Neural cell (in vitro differentiated cells): ENCODE results near the gene RPLP2. TPM values are rescaled to one million over a fixed set of nuclear protein-coding genes. Genes with fewer than 3 reads are reported as not detected.
A peak's percentile ranks its signal among the peaks of the same experiment; 100 is the strongest.

ENCODE experiments used
- H2AFZ ChIP-seq: fragments of 200-600, 300-800 bp; sonication (generic), shearing (Covaris generic); 2 replicates; pipeline ENCODE4 v1.6.0; 2014; ENCODE audit warnings: low read depth, mild to moderate bottlenecking, antibody characterized with exemption, low read length, moderate library complexity
- H3F3A ChIP-seq: fragments of 200-600 bp; shearing (Covaris generic); 2 replicates; pipeline ENCODE4 v1.6.1; 2016; ENCODE audit warnings: mild to moderate bottlenecking, moderate library complexity, mixed read lengths, antibody characterized with exemption, low read length; ENCODE audit not compliant: insufficient read depth, poor library complexity, severe bottlenecking
- H3K27ac ChIP-seq: fragments of 200-600, 300-800 bp; sonication (generic), shearing (Covaris generic); 2 replicates; pipeline ENCODE4 v1.5.1; 2014; ENCODE audit warnings: mild to moderate bottlenecking, low read length, moderate library complexity
- H3K27me3 ChIP-seq: fragments of 300-800, 200-600 bp; sonication (generic), shearing (Covaris generic); 2 replicates; pipeline ENCODE4 v1.6.0; 2014; ENCODE audit warnings: mild to moderate bottlenecking, low read depth, low read length, moderate library complexity; ENCODE audit not compliant: insufficient read depth
- H3K36me3 ChIP-seq: fragments of 300-800, 200-600 bp; sonication (generic), shearing (Covaris generic); 2 replicates; pipeline ENCODE4 v1.5.1; 2014; ENCODE audit warnings: mild to moderate bottlenecking, antibody characterized with exemption, low read length, moderate library complexity; ENCODE audit not compliant: insufficient read depth
- H3K4me2 ChIP-seq: fragments of 300-800, 200-600 bp; sonication (generic), shearing (Covaris generic); 2 replicates; pipeline ENCODE4 v1.6.0; 2014; ENCODE audit warnings: mild to moderate bottlenecking, low read length
- H3K4me3 ChIP-seq: fragments of 300-800, 200-600 bp; sonication (generic), shearing (Covaris generic); 2 replicates; pipeline ENCODE4 v1.5.1; 2014; ENCODE audit warnings: mild to moderate bottlenecking, low read length, moderate library complexity
- H3K79me2 ChIP-seq: fragments of 200-600 bp; shearing (Covaris generic); replicated peaks from 2 replicates; pipeline ENCODE4 v1.6.0; 2014; ENCODE audit warnings: mild to moderate bottlenecking, low read length, moderate library complexity; ENCODE audit not compliant: insufficient read depth
- H3K9ac ChIP-seq: fragments of 300-800, 200-600 bp; sonication (generic), shearing (Covaris generic); 2 replicates; pipeline ENCODE4 v1.6.1; 2016; ENCODE audit warnings: mild to moderate bottlenecking, low read length, mixed read lengths
- H3K9me2 ChIP-seq: fragments of 200-600 bp; shearing (Covaris generic); 2 replicates; pipeline ENCODE4 v1.6.1; 2016; ENCODE audit warnings: mild to moderate bottlenecking, low read length, mixed read lengths; ENCODE audit not compliant: insufficient read depth
- H3K9me3 ChIP-seq: fragments of 200-600, 300-800 bp; sonication (generic), shearing (Covaris generic); 2 replicates; pipeline ENCODE4 v1.6.1; 2016; ENCODE audit warnings: mild to moderate bottlenecking, mixed run types, low read length, moderate library complexity, mixed read lengths
- H4K20me1 ChIP-seq: fragments of 200-600 bp; shearing (Covaris generic); 2 replicates; pipeline ENCODE4 v1.6.1; 2016; ENCODE audit warnings: mild to moderate bottlenecking, mixed run types; ENCODE audit not compliant: insufficient read depth
- EP300 ChIP-seq: fragments of 450-650 bp; conservative IDR thresholded peaks from 2 replicates; pipeline ENCODE4 v1.6.1; 2014; ENCODE audit warnings: antibody characterized with exemption, mild to moderate bottlenecking, moderate library complexity; ENCODE audit not compliant: poor library complexity, severe bottlenecking
- EZH2 ChIP-seq: fragments of 200-600, 300-800 bp; shearing (Covaris generic), sonication (generic); IDR thresholded peaks from 2 replicates; pipeline ENCODE4 v1.6.1; 2014; ENCODE audit warnings: antibody characterized with exemption, low read length, borderline replicate concordance, mild to moderate bottlenecking; ENCODE audit not compliant: insufficient read depth, poor library complexity, severe bottlenecking
- MXI1 ChIP-seq: fragments of 450-650 bp; conservative IDR thresholded peaks from 2 replicates; pipeline ENCODE4 v1.6.1; 2014; ENCODE audit warnings: antibody characterized with exemption, mild to moderate bottlenecking; ENCODE audit not compliant: poor library complexity, severe bottlenecking
- POLR2AphosphoS5 ChIP-seq: IDR thresholded peaks from 2 replicates; pipeline ENCODE4 v1.6.1; 2012
- RAD21 ChIP-seq: fragments of 450-650 bp; conservative IDR thresholded peaks from 2 replicates; pipeline ENCODE4 v1.6.1; 2014; ENCODE audit warnings: antibody characterized with exemption, mild to moderate bottlenecking, moderate library complexity
- SMC3 ChIP-seq: fragments of 450-650 bp; conservative IDR thresholded peaks from 2 replicates; pipeline ENCODE4 v1.6.1; 2014; ENCODE audit warnings: antibody characterized with exemption, mild to moderate bottlenecking, moderate library complexity; ENCODE audit not compliant: poor library complexity
- TAF1 ChIP-seq: IDR thresholded peaks from 2 replicates; pipeline ENCODE4 v1.6.1; 2012; ENCODE audit warnings: low read depth
- polyA plus RNA-seq: library from polyadenylated mRNA; depleted of rRNA; stranded (reverse); fragments of >200 nt; gene quantifications from 2 replicates; pipeline ENCODE4 v1.2.3, GENCODE V29; 2014
- TF ChIP-seq, protein P1 (sequence below): IDR thresholded peaks from 2 replicates; pipeline ENCODE4 v1.6.1; 2012; ENCODE audit warnings: borderline replicate concordance
- TF ChIP-seq, protein P2 (sequence below): fragments of 450-650 bp; IDR thresholded peaks from 2 replicates; pipeline ENCODE4 v1.5.1; 2014; ENCODE audit warnings: antibody characterized with exemption, mild to moderate bottlenecking, moderate library complexity; ENCODE audit not compliant: poor library complexity, severe bottlenecking

RPLP2 gene
- polyA plus RNA-seq, 1 donor from 2014 or later = 147 TPM

- H3K4me3 ChIP-seq = no peak overlapping the region
- H3K36me3 ChIP-seq = no peaks in the 10 kb centered on the region
- no peaks in the 10 kb centered on the region for H3K9me3 ChIP-seq
- no peaks in the 10 kb centered on the region for H3K27me3 ChIP-seq
- no peak overlapping the region for H3K4me2 ChIP-seq
- H4K20me1 ChIP-seq = no peaks in the 10 kb centered on the region
- peak overlapping the region; percentile 35 for H3K27ac ChIP-seq
- TF ChIP-seq POLR2AphosphoS5 = no peak
- TF ChIP-seq EZH2 = no peak
- TF ChIP-seq SMC3 = peak; percentile 69
- TF ChIP-seq, protein P1, sequence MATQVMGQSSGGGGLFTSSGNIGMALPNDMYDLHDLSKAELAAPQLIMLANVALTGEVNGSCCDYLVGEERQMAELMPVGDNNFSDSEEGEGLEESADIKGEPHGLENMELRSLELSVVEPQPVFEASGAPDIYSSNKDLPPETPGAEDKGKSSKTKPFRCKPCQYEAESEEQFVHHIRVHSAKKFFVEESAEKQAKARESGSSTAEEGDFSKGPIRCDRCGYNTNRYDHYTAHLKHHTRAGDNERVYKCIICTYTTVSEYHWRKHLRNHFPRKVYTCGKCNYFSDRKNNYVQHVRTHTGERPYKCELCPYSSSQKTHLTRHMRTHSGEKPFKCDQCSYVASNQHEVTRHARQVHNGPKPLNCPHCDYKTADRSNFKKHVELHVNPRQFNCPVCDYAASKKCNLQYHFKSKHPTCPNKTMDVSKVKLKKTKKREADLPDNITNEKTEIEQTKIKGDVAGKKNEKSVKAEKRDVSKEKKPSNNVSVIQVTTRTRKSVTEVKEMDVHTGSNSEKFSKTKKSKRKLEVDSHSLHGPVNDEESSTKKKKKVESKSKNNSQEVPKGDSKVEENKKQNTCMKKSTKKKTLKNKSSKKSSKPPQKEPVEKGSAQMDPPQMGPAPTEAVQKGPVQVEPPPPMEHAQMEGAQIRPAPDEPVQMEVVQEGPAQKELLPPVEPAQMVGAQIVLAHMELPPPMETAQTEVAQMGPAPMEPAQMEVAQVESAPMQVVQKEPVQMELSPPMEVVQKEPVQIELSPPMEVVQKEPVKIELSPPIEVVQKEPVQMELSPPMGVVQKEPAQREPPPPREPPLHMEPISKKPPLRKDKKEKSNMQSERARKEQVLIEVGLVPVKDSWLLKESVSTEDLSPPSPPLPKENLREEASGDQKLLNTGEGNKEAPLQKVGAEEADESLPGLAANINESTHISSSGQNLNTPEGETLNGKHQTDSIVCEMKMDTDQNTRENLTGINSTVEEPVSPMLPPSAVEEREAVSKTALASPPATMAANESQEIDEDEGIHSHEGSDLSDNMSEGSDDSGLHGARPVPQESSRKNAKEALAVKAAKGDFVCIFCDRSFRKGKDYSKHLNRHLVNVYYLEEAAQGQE = no peak
- no peak for TF ChIP-seq EP300
- no peak for TF ChIP-seq TAF1
- TF ChIP-seq RAD21 = peak; percentile 65
- TF ChIP-seq, protein P2, sequence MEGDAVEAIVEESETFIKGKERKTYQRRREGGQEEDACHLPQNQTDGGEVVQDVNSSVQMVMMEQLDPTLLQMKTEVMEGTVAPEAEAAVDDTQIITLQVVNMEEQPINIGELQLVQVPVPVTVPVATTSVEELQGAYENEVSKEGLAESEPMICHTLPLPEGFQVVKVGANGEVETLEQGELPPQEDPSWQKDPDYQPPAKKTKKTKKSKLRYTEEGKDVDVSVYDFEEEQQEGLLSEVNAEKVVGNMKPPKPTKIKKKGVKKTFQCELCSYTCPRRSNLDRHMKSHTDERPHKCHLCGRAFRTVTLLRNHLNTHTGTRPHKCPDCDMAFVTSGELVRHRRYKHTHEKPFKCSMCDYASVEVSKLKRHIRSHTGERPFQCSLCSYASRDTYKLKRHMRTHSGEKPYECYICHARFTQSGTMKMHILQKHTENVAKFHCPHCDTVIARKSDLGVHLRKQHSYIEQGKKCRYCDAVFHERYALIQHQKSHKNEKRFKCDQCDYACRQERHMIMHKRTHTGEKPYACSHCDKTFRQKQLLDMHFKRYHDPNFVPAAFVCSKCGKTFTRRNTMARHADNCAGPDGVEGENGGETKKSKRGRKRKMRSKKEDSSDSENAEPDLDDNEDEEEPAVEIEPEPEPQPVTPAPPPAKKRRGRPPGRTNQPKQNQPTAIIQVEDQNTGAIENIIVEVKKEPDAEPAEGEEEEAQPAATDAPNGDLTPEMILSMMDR = peak; percentile 79
- TF ChIP-seq MXI1 = no peak
- H3K9ac ChIP-seq = peak overlapping the region; percentile 36
- H3K79me2 ChIP-seq = peaks cover 1% of the 10 kb centered on the region
- H3F3A ChIP-seq = no peaks in the 10 kb centered on the region
- no peak overlapping the region for H2AFZ ChIP-seq
- H3K9me2 ChIP-seq = no peaks in the 10 kb centered on the region
Observed at GRCh38 chr11:783581-784015, 26.2 kb upstream of the RPLP2 start.

DNA sequence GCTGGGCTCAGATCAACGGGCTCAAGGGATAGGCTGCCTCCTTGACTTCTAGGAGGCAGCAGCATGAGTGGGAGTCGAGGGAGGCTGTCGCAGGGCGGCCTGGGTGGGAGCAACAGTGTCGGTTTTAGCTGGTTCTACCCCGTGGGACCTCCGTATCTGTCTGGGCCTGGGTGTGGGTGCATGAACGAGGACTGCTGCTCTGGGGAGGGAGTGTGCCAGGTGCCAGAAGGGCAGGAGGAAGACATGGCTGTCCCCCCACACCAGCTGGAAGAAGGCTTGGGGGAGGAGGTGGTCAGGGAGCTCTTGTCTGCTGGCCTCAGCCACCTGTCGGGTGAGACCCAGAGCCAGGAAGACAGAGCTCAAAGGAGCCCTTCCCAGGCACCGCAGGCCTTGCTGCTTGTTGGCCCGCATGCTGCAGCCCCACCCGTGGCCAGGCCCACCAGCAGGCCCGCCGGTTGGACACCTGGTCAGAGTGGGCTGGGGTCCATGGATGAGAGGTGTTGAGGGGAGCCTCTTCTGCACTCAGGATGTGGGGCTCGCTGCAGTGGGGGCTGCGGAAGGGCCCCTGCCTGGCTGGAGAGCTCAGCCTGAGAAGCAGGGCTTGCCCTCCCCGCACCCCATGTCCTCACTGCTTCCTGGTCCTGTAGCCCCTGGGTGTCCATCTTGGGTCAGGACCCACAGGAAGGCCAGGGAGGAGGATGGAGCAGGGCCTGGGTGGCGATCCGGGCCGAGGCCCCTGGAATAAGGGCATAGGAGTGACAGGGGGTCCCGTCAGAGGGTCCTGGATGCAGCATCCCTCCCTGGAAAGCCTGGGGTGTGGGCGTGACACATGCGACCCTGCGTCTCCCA, 23.3 kb upstream of the RPLP2 start:
- Histone ChIP-seq H3K9me3 (no peaks in the 10 kb centered on the region), H3F3A (no peaks in the 10 kb centered on the region), H3K4me2 (no peak overlapping the region), H3K79me2 (peaks cover 6% of the 10 kb centered on the region), H3K36me3 (no peaks in the 10 kb centered on the region), H3K27ac (no peak overlapping the region), H3K4me3 (no peak overlapping the region), H3K9me2 (no peaks in the 10 kb centered on the region), H2AFZ (no peak overlapping the region), H3K27me3 (no peaks in the 10 kb centered on the region), H3K9ac (no peak overlapping the region), H4K20me1 (no peaks in the 10 kb centered on the region)
- TF ChIP-seq EZH2 (no peak), POLR2AphosphoS5 (no peak), TAF1 (no peak), EP300 (no peak), RAD21 (no peak), MXI1 (no peak), SMC3 (no peak)
- TF ChIP-seq, protein P2 = no peak
- TF ChIP-seq, protein P1 = no peak
